CD1c-positive myeloid dendritic cell (primary cell): ENCODE data around the gene B9D2.
"Not testable (repeated sequence)": the region's sequence is repeated elsewhere in the genome, so short reads cannot be mapped to it uniquely, and the experiment has no call there.

Source experiments
- DNase-seq: peaks from one replicate; pipeline ENCODE4 v3.0.0-alpha.2; 2016; ENCODE audit errors: extremely low spot score

B9D2 gene

GRCh38 chr19:41391618-41392017 lies 27.7 kb upstream of the B9D2 start:
- DNase-seq = no peak

DNA sequence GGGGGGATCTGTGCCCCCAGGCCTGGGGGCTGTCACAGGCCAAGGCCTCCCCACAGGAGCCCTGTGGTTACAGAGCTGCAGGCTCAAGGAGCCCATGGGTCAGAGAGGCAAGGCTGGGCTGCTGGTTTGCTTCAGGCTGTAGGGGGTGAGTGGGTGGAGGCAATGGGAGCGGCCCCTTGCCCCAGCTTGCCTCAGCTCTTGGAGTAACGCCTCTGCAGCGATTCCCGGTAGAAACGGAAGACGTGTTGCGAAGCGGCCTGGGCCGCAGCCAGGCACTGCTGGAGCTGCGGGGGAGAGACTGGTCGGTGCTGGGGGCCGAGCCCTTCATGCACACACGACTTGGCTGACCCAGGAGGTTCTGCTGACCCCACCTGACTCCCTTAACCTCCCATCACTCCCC lies 22.5 kb upstream of the B9D2 start:
- DNase-seq = no peak

- DNase-seq = no peak
Observed at GRCh38 chr19:41384351-41384750, 20.4 kb upstream of the B9D2 start.

GRCh38 chr19:41381536-41381935 lies 17.6 kb upstream of the B9D2 start:
- DNase-seq = not testable (repeated sequence)

- peak; percentile 67 for DNase-seq
Observed at GRCh38 chr19:41377977-41378709, 14.2 kb upstream of the B9D2 start.

- peak; percentile 81 for DNase-seq
Observed at GRCh38 chr19:41376998-41377365, 13.0 kb upstream of the B9D2 start.

DNA sequence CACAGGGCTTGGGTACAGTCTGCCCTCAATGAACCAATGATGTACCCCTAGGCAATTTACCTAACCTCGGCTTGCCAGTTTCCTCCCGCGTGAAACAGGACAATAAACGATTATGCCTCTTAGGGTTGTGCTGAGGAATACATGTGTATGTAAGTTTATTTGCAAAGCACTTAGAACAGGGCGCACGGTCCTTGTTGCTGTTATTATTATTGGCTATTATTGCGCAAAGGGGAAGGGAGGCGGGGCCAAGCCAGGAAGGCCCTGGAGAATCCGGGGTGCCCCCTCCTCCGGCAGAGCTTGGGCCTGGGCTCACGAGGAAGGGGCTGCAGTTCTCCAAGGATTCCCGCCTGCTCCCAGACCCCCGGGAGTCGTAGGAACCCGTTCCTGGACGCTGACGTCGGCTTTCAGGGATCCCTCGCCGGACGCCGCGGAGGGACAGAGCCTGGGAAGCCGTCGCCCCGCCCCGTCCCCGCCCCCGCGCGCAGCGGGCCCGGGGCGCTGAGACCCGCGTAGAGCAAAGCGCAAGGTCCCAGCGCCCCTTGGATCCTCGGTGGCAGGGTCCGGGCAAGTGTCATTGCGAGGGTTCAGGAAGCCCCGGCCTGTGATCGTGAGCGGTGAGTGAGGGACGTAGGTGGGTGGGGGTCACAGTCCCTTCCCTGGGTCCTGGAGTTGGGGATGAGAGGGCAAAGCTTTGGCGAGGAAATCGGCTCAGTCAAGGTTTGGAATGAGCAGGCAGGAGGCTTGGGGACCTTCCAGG lies 12.5 kb upstream of the B9D2 start, which contains the start of gene TMEM91:
Gene TMEM91 (plus strand): TSS at position 293 of the 757 bp plus-strand sequence. CDS start 1,777 bp downstream, outside the sequence.
- peak; percentile 53 for DNase-seq

DNA sequence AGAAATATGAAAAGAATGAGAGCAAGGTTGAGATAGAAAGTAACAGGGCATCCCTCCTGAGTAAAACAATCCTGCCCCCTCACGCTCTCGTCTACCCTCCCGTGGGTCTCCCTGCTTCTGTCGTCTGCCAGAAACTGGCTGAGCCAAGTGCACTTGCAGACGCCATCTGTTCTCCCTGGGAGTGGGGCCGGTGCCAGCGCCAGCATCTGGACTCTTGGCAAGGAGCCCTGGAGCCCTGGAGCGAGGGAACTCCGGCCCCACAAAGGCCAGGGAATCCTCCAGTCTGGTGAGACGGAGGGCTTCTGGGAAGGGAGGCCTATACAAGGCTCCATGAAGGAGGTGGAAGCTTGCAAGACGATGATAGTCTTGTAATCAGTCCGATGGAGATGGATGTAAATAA lies 10.0 kb upstream of the B9D2 start:
- DNase-seq = no peak

DNA sequence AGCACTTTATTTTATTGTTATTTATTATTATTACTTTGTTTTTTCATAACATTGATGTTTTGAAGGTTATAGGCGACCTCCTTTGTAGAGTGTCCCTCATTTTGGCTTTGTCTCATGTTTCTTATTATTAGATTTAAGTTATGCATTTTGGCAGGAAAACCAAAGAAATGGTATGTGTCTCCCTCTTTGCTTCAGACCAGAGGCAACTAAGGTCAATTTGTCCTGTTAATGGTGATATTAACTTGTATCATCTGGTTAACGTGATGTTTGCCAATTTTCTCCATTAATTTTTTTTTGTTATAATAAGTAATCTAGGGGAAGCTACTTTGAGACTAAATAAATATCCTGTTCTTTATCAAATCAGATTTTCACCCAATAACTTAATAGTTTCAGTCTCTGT lies 8.6 kb upstream of the B9D2 start:
- no peak for DNase-seq

GRCh38 chr19:41371541-41371940 lies 7.6 kb upstream of the B9D2 start:
- no peak for DNase-seq

DNA sequence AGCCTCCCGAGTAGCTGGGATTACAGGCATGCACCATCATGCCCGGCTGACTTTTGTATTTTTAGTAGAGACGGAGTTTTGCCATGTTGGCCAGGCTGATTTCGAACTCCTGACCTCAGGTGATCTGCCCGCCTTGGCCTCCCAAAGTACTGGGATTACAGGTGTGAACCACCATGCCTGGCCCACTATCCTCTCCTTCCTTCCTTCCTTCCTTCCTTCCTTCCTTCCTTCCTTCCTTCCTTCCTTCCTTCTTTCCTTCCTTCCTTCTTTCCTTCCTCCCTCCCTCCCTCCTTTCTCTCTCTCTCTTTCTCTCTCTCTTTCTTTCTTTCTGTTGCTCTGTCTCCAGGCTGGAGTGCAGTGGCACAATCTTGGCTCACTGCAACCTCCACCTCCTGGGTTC lies 7.2 kb upstream of the B9D2 start:
- not testable (repeated sequence) for DNase-seq

DNA sequence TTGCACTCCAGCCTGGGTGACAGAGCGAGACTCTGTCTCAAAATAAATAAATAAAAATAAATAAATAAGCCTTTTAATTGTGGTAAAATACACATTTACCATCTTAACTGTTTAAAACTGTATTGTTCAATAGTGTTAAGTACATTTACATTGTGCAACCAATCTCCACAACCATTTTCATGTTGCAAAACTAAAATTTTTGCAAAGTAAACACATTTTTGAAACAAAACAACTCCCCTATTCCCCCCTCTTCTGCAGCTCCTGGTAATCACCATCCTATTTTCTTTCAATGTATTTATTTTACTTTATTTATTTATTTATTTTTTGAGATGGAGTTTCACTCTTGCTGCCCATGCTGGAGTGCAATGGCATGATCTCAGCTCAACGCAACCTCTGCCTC lies 5.8 kb upstream of the B9D2 start:
- DNase-seq = no peak

DNA sequence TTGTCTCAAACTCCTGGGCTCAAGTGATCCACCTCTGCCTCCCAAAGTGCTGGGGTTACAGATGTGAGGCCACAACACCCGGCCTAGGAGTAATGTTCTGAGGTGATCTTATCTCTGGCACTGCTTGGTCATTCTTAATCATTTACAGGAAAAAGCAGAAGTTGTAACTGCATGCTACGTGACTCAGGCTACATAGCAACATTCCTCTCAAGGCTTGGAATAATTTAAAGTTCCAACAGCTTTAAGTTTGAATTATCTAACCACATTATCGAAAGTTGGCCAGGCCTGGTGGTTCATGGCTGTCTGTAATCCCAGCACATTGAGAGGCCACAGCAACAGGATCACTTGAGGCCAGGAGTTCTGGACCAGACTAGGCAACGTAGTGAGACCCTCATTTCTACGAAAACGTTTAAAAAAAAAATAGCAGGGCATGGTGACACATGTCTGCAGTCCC lies 3.9 kb upstream of the B9D2 start:
- DNase-seq = peak; percentile 75

DNA sequence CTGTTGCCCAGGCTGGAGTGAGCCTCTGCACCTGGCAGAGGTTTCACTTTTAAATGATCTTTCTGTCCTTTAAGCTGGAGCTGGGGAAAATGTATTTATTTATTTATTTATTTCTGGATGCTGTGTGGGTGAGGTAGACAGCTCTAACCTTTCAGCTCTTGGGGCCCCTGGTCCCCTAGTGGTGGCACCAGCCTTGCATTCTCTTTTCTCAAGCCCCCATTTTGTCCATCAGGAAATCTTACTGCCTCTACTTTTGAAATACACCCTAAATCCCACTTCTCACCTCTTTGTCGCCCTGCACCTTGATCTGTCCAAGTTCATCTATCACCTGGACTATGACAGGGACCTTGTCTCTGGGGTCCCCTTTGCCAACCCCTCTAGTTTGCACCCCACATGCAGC lies 2.1 kb upstream of the B9D2 start:
- DNase-seq = no peak

GRCh38 chr19:41364524-41365391 lies 809 bp upstream of the B9D2 start:
- DNase-seq = peak; percentile 83

GRCh38 chr19:41363371-41363752 lies 587 bp downstream of the B9D2 start:
- no peak for DNase-seq

- no peak for DNase-seq
Observed at GRCh38 chr19:41362143-41362847, 1.7 kb downstream of the B9D2 start.

- DNase-seq = no peak
Observed at GRCh38 chr19:41359741-41360140, 4.2 kb downstream of the B9D2 start.

DNA sequence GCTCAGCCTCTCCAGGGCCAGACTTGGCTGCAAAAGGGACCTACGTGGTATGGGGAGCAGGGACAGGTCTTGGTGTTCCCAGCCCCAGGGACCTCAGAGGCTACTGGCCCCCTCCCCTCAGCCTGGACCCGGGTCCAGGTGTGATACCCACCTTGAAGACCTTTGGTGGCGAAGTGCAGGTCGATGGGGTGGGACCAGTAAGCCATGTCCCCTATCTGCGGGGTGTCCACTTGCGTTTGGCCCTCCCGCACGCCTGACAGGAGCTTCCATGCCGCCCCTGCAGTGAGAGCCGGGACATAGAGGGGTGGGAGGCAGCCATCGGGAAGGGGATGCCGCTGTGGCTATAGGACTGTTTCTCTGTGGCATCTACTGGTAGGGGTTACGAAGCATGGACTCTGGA lies 6.2 kb downstream of the B9D2 start:
- DNase-seq = no peak

- peak; percentile 66 for DNase-seq
Observed at GRCh38 chr19:41356984-41357739, 6.8 kb downstream of the B9D2 start.

GRCh38 chr19:41355802-41356201 lies 8.1 kb downstream of the B9D2 start:
- no peak for DNase-seq
